GM12878 (cell line): ENCODE results near the gene DLGAP5.

ENCODE experiments used
- BHLHE40 ChIP-seq, 2 experiments: fragments of 450-650 bp in 1 of 2; IDR thresholded peaks; 2 replicates each; pipeline ENCODE4 v1.6.1; 2011 to 2017; ENCODE audit warnings: low read depth in 2 of 2, borderline replicate concordance in 1 of 2, improper control_type of control experiment in 1 of 2, low read length in 1 of 2, mild to moderate bottlenecking in 1 of 2
- EZH2 ChIP-seq: IDR thresholded peaks from 2 replicates; pipeline ENCODE4 v1.6.1; 2012; ENCODE audit warnings: low read depth, mild to moderate bottlenecking, control low read depth, inconsistent platforms, low read length, borderline replicate concordance; ENCODE audit not compliant: control insufficient read depth
- IKZF1 ChIP-seq: fragments of 450-650 bp; conservative IDR thresholded peaks from 2 replicates; pipeline ENCODE4 v1.6.1; 2017; ENCODE audit warnings: antibody characterized with exemption, mild to moderate bottlenecking
- SREBF2 ChIP-seq: IDR thresholded peaks from 2 replicates; pipeline ENCODE4 v1.6.1; 2012; ENCODE audit warnings: mild to moderate bottlenecking, low read length
- TF ChIP-seq, protein P1 (sequence below), 3 experiments: IDR thresholded peaks in 2 of 3; conservative IDR thresholded peaks in 1 of 3; 2 replicates each; pipeline ENCODE4 v1.5.1; 2011; ENCODE audit warnings: low read depth in 3 of 3, low read length in 3 of 3, mild to moderate bottlenecking in 3 of 3, control low read depth in 2 of 3, moderate library complexity in 2 of 3, inconsistent platforms in 1 of 3, mixed read lengths in 1 of 3; ENCODE audit not compliant: control insufficient read depth in 2 of 3, insufficient read depth in 1 of 3; ENCODE audit errors: extremely low read depth in 1 of 3

DNA sequence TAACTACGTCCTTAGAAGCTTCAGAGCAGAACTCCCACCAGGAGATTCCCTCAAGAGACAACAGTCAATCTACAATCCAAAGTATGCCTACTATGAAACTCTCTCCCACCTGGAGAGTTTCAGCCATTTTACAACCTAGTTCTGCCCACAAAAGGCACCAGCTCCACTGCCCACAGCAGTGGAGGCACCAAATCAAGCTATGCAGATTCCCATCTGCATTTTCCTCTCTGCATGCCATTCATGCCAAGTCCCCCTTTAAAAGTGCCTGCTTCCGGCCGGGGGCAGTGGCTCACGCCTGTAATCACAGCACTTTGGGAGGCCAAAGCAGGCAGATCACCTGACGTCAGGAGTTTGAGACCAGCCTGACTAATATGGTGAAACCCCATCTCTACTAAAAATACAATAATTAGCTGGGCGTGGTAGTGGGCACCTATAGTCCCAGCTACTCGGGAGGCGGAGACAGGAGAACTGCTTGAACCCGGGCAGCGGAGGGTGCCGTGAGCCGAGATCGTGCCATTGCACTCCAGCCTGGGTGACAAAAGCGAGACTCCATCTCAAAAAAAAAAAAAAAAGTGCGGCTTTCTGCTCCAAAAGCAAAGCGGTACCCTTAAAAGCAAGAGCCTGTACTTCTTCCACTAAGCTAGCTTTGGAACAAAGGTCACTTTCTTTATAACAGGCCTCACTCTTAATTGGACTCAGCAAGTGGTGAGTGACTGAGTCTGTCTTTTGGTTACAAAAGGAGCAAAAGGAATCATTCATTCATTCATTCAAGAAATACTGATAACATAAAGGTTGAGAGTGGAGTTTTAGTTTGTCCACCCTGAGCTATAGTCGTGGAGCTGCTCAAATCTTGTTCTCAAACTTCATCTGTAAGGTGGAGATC, 10.1 kb upstream of the DLGAP5 start:
- TF ChIP-seq, protein P1, sequence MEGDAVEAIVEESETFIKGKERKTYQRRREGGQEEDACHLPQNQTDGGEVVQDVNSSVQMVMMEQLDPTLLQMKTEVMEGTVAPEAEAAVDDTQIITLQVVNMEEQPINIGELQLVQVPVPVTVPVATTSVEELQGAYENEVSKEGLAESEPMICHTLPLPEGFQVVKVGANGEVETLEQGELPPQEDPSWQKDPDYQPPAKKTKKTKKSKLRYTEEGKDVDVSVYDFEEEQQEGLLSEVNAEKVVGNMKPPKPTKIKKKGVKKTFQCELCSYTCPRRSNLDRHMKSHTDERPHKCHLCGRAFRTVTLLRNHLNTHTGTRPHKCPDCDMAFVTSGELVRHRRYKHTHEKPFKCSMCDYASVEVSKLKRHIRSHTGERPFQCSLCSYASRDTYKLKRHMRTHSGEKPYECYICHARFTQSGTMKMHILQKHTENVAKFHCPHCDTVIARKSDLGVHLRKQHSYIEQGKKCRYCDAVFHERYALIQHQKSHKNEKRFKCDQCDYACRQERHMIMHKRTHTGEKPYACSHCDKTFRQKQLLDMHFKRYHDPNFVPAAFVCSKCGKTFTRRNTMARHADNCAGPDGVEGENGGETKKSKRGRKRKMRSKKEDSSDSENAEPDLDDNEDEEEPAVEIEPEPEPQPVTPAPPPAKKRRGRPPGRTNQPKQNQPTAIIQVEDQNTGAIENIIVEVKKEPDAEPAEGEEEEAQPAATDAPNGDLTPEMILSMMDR (IDR thresholded peaks at IDR 0.05 in 2 of 3, conservative IDR thresholded peaks at IDR 0.05 in 1 of 3; ENCODE audit: control insufficient read depth in 2 of 3, extremely low read depth in 1 of 3, insufficient read depth in 1 of 3, low read depth in 3 of 3, low read length in 3 of 3) = no peak
- TF ChIP-seq SREBF2 (no peak), EZH2 (no peak), IKZF1 (no peak), BHLHE40 (IDR thresholded peaks at IDR 0.05; ENCODE audit: borderline replicate concordance in 1 of 2, low read depth in 2 of 2, low read length in 1 of 2) (no peak)
